GM13977 (cell line): ENCODE measurements around the gene SIRPG.

Experiments
- DNase-seq: peaks from one replicate; pipeline ENCODE4 v3.0.0; 2012; ENCODE audit warnings: low spot score
- in situ Hi-C: fragments of 300-500 bp; cut with MboI; formaldehyde crosslinking; loops from one replicate; pipeline ENCODE4 v1.12.0; 2022; ENCODE audit warnings: low sequenced_read_pairs, low pct_unique_long_range_greater_than_20kb, mixed read lengths, inconsistent platforms; ENCODE audit not compliant: unreplicated experiment
- TF ChIP-seq, protein P1 (sequence below): IDR thresholded peaks from 2 replicates; pipeline ENCODE4 v1.5.1; 2012; ENCODE audit warnings: mild to moderate bottlenecking, control low read depth; ENCODE audit not compliant: insufficient read depth; ENCODE audit errors: extremely low read depth, missing control alignments

The SIRPG gene

DNA sequence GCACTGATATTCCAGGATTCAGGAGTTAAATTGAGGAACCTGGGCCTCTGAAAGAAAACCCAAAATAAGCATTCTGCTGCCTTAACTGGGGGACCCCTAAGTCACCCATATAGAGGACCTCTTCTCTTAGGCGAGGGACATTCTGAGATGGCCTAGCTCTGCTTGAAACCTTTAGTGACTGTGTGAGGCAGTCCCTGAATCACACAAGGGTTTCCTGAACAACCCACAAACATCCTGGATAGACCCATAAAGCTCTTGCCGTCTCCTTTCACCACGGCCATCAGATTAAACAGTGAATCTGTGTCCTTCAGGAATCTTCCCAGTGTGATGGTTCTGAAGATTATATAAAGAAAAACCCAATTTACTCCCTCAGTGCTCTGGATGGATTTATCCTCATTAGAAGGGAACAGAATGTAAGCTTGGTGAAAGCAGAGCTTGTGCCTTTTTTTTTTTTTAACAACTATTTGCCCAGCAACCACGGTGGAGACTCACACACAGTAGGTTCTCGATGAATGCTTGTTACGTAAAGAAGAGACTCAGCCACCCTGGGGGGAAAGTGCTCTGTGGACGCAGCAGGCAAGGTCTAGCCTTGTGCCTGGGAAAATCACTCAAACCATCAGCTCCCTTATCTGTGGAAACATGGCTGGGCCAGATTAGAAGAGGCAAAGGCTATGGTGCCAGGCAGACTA, 39.1 kb upstream of the SIRPG start:
- TF ChIP-seq, protein P1, sequence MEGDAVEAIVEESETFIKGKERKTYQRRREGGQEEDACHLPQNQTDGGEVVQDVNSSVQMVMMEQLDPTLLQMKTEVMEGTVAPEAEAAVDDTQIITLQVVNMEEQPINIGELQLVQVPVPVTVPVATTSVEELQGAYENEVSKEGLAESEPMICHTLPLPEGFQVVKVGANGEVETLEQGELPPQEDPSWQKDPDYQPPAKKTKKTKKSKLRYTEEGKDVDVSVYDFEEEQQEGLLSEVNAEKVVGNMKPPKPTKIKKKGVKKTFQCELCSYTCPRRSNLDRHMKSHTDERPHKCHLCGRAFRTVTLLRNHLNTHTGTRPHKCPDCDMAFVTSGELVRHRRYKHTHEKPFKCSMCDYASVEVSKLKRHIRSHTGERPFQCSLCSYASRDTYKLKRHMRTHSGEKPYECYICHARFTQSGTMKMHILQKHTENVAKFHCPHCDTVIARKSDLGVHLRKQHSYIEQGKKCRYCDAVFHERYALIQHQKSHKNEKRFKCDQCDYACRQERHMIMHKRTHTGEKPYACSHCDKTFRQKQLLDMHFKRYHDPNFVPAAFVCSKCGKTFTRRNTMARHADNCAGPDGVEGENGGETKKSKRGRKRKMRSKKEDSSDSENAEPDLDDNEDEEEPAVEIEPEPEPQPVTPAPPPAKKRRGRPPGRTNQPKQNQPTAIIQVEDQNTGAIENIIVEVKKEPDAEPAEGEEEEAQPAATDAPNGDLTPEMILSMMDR = no peak
- in situ Hi-C loops = no loop called here
- DNase-seq = no peak

GRCh38 chr20:1694672-1695071, 37.1 kb upstream of the SIRPG start:
- DNase-seq = no peak
- in situ Hi-C loops = no loop called here
- TF ChIP-seq, protein P1 = no peak

DNA sequence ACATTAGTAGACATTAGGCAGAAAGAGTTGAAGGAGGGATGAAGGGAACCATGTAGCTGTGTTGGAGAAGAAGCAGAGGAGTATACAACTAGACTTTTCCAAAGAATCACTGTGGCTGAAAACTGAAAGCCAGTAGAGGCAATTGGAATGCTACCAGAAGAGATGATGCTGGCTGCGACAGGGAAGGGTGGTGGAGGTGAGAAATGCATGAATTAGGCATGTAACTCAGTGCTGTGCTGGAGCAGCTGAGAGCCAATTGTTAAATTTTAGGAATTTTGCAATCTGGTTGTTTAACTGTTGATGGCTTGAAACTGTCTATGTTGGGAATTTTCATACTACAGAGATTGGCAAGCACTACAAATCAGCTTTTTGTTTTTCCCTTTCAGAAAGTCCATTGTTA, 35.8 kb upstream of the SIRPG start:
- no peak for DNase-seq
- in situ Hi-C loops = no loop called here
- TF ChIP-seq, protein P1 = no peak

GRCh38 chr20:1689721-1690120, 32.1 kb upstream of the SIRPG start:
- TF ChIP-seq, protein P1 = no peak
- in situ Hi-C loops = no loop called here
- DNase-seq = no peak

- in situ Hi-C loops = no loop called here
- TF ChIP-seq, protein P1 = no peak
- no peak for DNase-seq
Observed at GRCh38 chr20:1688886-1689538, 31.4 kb upstream of the SIRPG start.

DNA sequence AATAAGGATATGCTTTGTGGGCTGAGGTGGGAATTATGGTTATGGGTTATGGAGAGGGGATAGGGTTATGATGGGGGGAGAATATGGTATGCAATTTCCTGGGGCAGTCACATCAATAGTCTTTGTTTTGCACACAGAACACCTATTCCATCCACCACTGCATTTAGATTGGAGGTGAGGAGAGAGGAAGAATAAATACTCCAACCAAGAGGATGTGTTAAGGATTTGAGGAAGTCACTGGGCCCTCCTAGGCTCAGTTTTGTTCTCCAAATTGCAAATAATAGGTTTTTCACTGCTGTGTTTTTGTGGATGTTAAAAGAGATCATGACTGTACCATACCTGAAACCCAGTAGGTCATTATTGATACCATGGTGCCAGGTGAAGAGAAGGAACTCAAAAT, 29.5 kb upstream of the SIRPG start:
- no peak for DNase-seq
- TF ChIP-seq, protein P1 = no peak
- in situ Hi-C loops = no loop called here
